ENCODE data around the gene BTRC. TPM values are rescaled to one million over a fixed set of nuclear protein-coding genes. Genes with fewer than 3 reads are reported as not detected.
"Not testable (repeated sequence)": the region's sequence is repeated elsewhere in the genome, so short reads cannot be mapped to it uniquely, and the experiment has no call there.

Gene BTRC
- total RNA-seq, 1 experiment from 2014 or later = 45.4 TPM

DNA sequence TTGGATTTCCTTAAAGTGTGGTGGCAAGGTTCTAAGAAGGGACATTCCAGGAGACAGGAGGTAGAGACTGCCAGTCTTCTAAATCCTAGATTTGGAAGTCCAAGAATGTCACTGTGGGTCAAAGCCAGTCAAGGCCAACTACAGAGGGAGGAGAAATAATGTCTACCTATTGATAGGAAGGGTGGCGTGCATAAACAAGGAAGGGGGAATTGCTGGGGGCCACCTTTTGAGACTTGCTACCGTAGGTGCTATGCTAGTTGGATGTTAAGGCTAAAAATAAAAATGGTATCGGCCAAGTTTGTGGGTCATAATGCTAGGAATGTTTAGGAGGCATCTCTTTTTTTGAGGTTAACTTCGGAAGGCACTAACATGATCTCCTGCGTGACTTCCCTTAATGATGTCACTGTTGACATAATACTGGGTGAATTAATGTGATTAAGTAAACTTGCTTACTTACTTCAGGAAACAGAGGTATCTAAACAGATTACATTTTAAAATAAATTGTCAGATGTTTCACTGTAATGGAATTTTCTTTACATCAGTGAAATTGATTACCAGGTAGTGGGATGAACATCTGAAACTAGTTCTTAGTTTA lies 4.8 kb downstream of the BTRC start:
- no peak overlapping the region for H3K27ac ChIP-seq
- no peak overlapping the region for H3K4me3 ChIP-seq
- 0 out of 2 replicates have a peak, but pooled peaks cover 3% of the 10 kb centered on the region for H3K36me3 ChIP-seq

GRCh38 chr10:101360090-101360489 lies 6.1 kb downstream of the BTRC start:
- not testable (repeated sequence) for H3K27me3 ChIP-seq; H3K4me3 ChIP-seq; DNase-seq; H3K9me3 ChIP-seq (replicated peaks); H3K36me3 ChIP-seq; H3K27ac ChIP-seq
- H3K4me1 ChIP-seq = peaks cover 21% of the 10 kb centered on the region

More for the DNA sequence above, 4.8 kb downstream of the BTRC start:
- Histone ChIP-seq H3K27me3 (no peaks in the 10 kb centered on the region), H3K4me1 (peaks cover 14% of the 10 kb centered on the region), H3K9me3 (replicated peaks) (no peaks in the 10 kb centered on the region)
- no peak for DNase-seq

DNA sequence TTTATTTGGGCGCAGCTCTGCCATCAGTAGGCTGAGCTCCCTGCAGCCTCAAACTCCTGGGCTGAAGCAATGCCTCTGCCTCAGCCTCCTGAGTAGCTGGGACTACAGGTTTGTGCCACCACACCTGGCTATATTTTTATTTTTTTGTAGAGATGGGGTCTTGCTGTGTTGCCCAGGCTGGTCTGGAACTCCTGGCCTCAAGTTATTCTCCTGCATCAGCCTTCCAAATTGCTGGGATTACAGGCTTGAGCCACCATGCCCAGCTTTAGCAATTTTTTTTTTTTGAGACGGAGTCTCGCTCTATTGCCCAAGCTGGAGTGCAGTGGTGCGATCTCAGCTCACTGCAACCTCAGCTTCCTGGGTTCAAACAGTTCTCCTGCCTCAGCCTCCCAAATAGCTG lies 6.9 kb downstream of the BTRC start:
- H3K27me3 ChIP-seq; H3K36me3 ChIP-seq; H3K4me3 ChIP-seq; H3K27ac ChIP-seq; DNase-seq; H3K9me3 ChIP-seq (replicated peaks): not testable (repeated sequence)
- peaks cover 14% of the 10 kb centered on the region; the same call in 1 of the 2 replicates for H3K4me1 ChIP-seq

GRCh38 chr10:101363850-101364400 lies 10.0 kb downstream of the BTRC start:
- Histone ChIP-seq H3K4me3 (no peak overlapping the region), H3K27me3 (no peaks in the 10 kb centered on the region), H3K27ac (no peak overlapping the region), H3K4me1 (peaks cover 8% of the 10 kb centered on the region; the same call in 1 of the 2 replicates), H3K9me3 (replicated peaks) (no peaks in the 10 kb centered on the region), H3K36me3 (peaks cover 11% of the 10 kb centered on the region)
- no peak for DNase-seq

DNA sequence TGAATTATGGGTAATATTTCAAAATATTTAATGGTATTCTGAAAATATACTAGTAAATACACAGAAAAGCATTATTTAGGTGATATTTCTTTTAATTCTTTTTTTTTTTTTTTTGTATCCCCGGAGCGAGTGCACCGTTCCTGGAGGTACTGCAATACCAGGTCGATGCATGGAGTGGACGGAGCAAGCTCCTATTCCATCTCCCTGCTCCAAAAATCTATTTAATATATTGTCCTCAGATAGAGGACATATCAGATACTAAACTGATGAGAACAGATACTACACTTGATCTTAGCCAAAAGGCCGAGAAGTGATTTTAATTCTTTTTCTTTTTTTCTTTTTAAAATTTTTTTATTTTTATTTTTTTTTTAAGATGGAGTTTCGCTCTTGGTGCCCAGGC lies 10.8 kb downstream of the BTRC start:
- peaks cover 7% of the 10 kb centered on the region; the same call in 1 of the 2 replicates for H3K4me1 ChIP-seq
- H3K27ac ChIP-seq = no peak overlapping the region
- H3K36me3 ChIP-seq = peaks cover 11% of the 10 kb centered on the region
- H3K27me3 ChIP-seq = no peaks in the 10 kb centered on the region
- no peak for DNase-seq
- H3K4me3 ChIP-seq = no peak overlapping the region
- H3K9me3 ChIP-seq (replicated peaks) = no peaks in the 10 kb centered on the region

DNA sequence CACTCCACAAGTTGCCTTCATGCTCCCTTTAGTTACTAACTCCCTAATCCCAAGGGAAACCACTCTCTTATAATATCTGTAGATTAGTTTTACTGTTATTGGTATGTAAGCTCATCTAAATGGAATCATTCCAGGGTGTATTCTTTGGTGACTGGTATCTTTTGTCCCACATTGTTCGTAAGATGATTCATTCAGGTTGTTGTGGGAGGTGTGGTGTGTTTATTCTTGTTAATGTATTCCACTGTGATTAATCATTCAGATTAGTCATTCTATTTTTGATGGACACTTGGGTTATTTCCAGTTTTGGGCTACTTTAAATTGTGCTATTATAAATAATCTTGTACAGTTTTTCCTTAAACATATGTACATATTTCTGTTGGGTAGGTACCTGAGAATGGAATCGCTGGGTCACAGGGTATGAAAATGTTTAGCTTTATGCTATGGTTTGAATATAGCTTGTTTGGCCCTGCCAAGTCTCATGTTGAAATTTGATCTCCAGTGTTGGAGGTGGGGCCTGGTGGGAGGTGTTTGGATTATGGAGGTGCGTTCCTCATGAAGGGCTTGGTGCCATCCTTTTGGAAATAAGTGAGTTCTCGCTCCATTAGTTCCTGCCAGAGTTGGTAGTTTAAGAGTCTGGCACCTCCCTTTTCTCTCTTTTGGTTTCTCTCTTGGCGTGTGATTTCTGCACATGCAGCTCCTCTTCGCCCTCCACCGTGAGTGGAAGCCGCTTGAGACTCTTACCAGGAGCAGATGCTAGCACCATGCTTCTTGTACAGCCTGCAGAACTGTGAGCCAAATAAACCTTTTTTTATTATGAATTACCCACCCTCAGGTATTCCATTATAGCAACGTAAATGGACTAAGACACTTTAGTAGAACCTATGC lies 13.8 kb downstream of the BTRC start:
- Histone ChIP-seq H3K36me3 (peaks cover 8% of the 10 kb centered on the region), H3K4me3 (no peak overlapping the region), H3K9me3 (replicated peaks) (no peaks in the 10 kb centered on the region), H3K27ac (no peak overlapping the region), H3K4me1 (peaks cover 7% of the 10 kb centered on the region; the same call in 1 of the 2 replicates), H3K27me3 (no peaks in the 10 kb centered on the region)
- no peak for DNase-seq

DNA sequence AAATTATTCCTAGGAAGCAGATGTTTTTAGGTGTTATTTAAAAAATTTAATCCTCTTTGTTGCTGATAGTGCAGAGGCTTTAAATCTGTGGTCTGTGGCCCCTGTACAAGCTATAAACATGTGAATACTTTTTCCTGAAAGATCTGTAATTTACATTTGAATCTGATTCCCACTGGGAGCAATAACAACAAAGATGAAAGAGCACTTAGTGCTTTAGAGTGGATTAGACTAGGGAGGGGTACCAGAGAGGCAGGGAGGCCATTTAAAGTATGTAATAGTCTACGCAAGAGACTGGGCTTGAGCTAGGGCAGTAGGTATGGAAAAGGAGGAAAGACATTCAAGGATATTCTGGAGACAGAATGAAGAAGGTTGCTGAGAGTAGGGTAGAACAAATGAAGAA lies 19.1 kb downstream of the BTRC start:
- H3K4me1 ChIP-seq = no peaks in the 10 kb centered on the region
- H3K4me3 ChIP-seq = no peak overlapping the region
- no peak for DNase-seq

DNA sequence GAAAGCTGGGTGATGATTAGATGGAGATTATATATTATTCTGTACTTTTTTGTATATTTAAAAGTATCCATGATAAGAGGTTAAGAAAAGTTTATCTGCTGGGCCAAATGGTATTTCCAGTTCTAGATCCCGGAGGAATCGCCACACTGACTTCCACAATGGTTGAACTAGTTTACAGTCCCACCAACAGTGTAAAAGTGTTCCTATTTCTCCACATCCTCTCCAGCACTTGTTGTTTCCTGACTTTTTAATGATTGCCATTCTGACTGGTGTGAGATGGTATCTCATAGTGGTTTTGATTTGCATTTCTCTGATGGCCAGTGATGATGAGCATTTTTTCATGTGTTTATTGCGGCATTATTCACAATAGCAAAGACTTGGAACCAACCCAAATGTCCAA lies 20.0 kb downstream of the BTRC start:
- DNase-seq; H3K36me3 ChIP-seq; H3K4me1 ChIP-seq; H3K27ac ChIP-seq; H3K4me3 ChIP-seq; H3K9me3 ChIP-seq (replicated peaks); H3K27me3 ChIP-seq: not testable (repeated sequence)

More for the DNA sequence above, 19.1 kb downstream of the BTRC start:
- H3K36me3 ChIP-seq = 0 out of 2 replicates have a peak, but pooled peaks cover 4% of the 10 kb centered on the region
- no peak overlapping the region for H3K27ac ChIP-seq
- H3K9me3 ChIP-seq (replicated peaks) = no peaks in the 10 kb centered on the region; the same call in 1 of the 2 replicates
- H3K27me3 ChIP-seq = no peaks in the 10 kb centered on the region

DNA sequence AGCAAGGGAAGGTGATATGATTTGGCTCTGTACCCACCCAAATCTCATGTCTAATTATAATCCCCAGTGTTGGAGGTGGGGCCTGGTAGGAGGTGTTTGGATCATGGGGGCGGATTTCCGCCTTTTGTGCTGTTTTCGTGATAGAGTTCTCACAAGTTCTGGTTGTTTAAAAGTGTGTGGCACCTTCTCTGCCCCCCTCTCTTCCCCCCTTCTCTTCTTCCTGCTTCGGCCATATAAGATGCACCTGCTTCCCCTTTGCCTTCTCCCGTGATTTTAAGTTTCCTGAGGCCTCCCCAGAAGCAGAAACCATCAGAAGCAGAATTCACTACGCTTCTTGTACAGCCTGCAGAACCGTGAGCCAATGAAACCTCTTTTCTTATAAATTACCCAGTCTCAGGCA lies 21.1 kb downstream of the BTRC start:
- H3K9me3 ChIP-seq (replicated peaks) = no peaks in the 10 kb centered on the region; the same call in 1 of the 2 replicates
- no peaks in the 10 kb centered on the region for H3K4me1 ChIP-seq
- no peak for DNase-seq
- 0 out of 2 replicates have a peak, but pooled peaks cover 8% of the 10 kb centered on the region for H3K36me3 ChIP-seq
- no peak overlapping the region for H3K4me3 ChIP-seq
- no peaks in the 10 kb centered on the region for H3K27me3 ChIP-seq
- H3K27ac ChIP-seq = no peak overlapping the region

- Histone ChIP-seq H3K4me1 (no peaks in the 10 kb centered on the region), H3K27ac (no peak overlapping the region), H3K36me3 (peaks cover 11% of the 10 kb centered on the region; the same call in 1 of the 2 replicates), H3K4me3 (no peak overlapping the region), H3K27me3 (no peaks in the 10 kb centered on the region), H3K9me3 (replicated peaks) (no peaks in the 10 kb centered on the region; the same call in 1 of the 2 replicates)
- DNase-seq = no peak
Measured at GRCh38 chr10:101379663-101380352, 25.8 kb downstream of the BTRC start.

- Histone ChIP-seq H3K9me3 (replicated peaks) (no peaks in the 10 kb centered on the region; the same call in 1 of the 2 replicates), H3K36me3 (peaks cover 11% of the 10 kb centered on the region; the same call in 1 of the 2 replicates), H3K27me3 (no peaks in the 10 kb centered on the region), H3K27ac (no peak overlapping the region), H3K4me3 (no peak overlapping the region), H3K4me1 (no peaks in the 10 kb centered on the region)
- DNase-seq = no peak
Measured at GRCh38 chr10:101380353-101381017, 26.5 kb downstream of the BTRC start.

DNA sequence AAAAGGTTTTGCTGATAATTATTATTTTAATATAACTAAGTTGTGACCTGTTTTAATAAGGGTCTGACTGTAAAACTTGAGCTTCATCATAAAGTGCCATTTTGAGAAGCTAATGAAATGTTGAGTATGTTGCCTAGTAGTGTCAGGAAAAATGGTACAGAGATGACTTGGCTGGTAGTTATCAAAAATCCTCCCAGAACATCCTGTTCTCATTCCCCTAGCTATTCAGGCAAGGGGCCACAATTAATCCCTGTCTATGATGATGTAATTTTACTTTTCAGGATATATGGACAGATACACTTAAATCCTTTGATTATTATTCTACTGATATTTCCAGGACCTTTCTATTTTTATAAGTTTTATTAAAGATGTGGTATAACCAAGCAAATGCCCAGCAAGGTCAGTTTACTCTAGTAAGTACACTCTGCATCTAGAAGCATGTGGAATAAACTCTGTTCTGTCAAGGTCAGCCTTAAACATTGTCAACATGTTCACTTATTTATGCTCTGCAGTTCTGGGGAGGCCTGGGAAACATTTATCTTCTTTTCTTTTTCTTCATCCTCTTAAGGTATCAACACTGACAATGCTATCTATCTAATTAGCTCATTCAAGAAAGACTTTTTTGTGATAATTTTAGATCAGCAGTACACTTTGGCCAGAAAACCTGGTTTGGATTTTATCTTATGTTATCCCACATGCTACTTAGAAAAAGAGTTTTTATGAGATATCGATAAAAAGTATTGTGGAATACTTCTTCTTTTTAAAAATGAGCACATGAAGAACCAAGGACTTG lies 32.1 kb downstream of the BTRC start:
- H3K27me3 ChIP-seq = no peaks in the 10 kb centered on the region
- no peak overlapping the region for H3K27ac ChIP-seq
- no peak overlapping the region for H3K4me3 ChIP-seq
- peaks cover 3% of the 10 kb centered on the region; the same call in 1 of the 2 replicates for H3K36me3 ChIP-seq
- no peak for DNase-seq
- H3K9me3 ChIP-seq (replicated peaks) = no peaks in the 10 kb centered on the region
- no peaks in the 10 kb centered on the region for H3K4me1 ChIP-seq

DNA sequence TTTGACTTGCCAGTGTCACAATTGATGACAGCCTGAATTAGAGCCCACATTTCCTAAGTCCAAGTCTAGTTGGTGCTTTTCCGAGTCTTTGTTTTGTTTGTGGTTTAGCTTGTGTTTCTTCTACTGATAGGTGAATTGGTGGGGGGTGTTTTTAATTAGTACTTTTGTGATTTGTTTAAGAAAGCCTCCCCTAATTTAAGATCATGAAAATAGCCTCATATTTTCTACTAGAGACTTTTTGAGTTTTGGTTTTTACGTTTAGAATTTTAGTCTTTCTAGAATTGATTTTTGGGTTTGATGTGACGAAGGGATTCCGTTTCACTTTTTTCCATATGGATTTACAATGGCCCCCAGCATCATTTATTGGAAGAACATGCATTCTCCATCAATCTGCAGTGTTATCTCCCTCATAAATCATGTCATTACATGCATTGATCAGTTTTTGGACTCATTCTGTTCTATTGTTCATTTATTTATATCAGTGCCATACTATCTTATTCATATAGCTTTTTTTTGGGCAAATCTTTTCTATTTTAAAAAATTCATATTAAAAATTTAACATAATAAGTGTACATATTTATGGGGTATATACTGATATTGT lies 32.8 kb downstream of the BTRC start:
- no peak overlapping the region for H3K27ac ChIP-seq
- H3K4me1 ChIP-seq = no peaks in the 10 kb centered on the region
- H3K27me3 ChIP-seq = no peaks in the 10 kb centered on the region
- no peak for DNase-seq
- H3K9me3 ChIP-seq (replicated peaks) = no peaks in the 10 kb centered on the region
- no peaks in the 10 kb centered on the region for H3K36me3 ChIP-seq
- H3K4me3 ChIP-seq = no peak overlapping the region

Measured in SJCRH30 (cell line).